Neural crest cell (in vitro differentiated cells): Measurements from ENCODE around the gene COLEC12. TPM values are rescaled to one million over a fixed set of nuclear protein-coding genes. Genes with fewer than 3 reads are reported as not detected.

Experiments used
- DNase-seq: peaks from one replicate; pipeline ENCODE4 v3.0.0; 2021; ENCODE audit warnings: low read depth, mixed read lengths, low spot score
- H3K27ac Mint-ChIP-seq: one replicate; pipeline ENCODE4 v1.8.0; 2021; ENCODE audit warnings: mild to moderate bottlenecking, mixed read lengths; ENCODE audit not compliant: unreplicated experiment
- H3K27me3 Mint-ChIP-seq: 2 replicates; pipeline ENCODE4 v1.8.0; 2021; ENCODE audit warnings: low read depth, mild to moderate bottlenecking, mixed read lengths
- H3K36me3 Mint-ChIP-seq: 2 replicates; pipeline ENCODE4 v1.8.0; 2021; ENCODE audit warnings: low read depth, mild to moderate bottlenecking, mixed read lengths
- H3K4me1 Mint-ChIP-seq: 2 replicates; pipeline ENCODE4 v1.8.0; 2021; ENCODE audit warnings: mixed read lengths
- H3K4me3 Mint-ChIP-seq: one replicate; pipeline ENCODE4 v1.8.0; 2021; ENCODE audit warnings: mild to moderate bottlenecking, mixed read lengths
- H3K9me3 Mint-ChIP-seq: 2 replicates; pipeline ENCODE4 v1.8.0; 2021; ENCODE audit warnings: mixed read lengths
- total RNA-seq: library from RNA; stranded (reverse); gene quantifications from 2 replicates; pipeline ENCODE4 v1.2.1, GENCODE V29; 2021
- TF ChIP-seq, protein P1 (sequence below): fragments of 200-600 bp; sonication (generic); conservative IDR thresholded peaks from 2 replicates; pipeline ENCODE4 v1.5.0; 2021; ENCODE audit warnings: antibody characterized with exemption, mild to moderate bottlenecking

COLEC12 gene
- total RNA-seq, 1 donor from 2014 or later = 1.7 TPM

DNA sequence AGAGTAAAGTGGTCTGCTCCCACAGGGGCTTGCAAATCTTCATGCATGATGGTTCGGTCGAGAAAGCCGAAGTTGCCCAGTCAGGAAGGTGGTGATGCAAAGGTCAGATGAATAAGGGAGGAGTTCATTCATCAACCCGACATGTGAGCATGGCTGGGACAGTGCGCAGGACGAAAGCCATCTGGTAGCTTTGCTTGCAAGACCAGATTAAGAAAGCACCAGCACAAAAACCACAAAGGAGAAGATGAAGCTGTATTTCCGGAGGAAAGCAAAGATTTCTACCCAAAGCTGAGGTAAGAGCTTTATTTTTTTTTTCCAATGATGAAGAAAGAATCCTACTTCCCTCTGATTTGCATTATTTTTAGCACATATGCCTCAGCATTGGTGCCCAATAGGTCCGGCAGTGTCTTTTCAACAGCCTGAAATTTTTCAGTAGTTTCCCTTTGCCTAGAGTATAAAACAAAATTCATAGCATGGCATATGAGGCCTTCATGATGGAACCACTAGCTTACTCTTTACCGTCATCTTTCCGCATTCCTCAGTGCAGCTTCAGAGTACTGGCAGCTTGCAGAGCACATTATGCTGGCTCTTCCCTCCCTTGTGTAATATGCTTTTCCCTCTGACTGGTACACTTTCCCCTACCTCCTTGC is 120.7 kb downstream of the COLEC12 start:
- no peaks in the 10 kb centered on the region for H3K36me3 Mint-ChIP-seq
- H3K27ac Mint-ChIP-seq = no peak overlapping the region
- TF ChIP-seq, protein P1, sequence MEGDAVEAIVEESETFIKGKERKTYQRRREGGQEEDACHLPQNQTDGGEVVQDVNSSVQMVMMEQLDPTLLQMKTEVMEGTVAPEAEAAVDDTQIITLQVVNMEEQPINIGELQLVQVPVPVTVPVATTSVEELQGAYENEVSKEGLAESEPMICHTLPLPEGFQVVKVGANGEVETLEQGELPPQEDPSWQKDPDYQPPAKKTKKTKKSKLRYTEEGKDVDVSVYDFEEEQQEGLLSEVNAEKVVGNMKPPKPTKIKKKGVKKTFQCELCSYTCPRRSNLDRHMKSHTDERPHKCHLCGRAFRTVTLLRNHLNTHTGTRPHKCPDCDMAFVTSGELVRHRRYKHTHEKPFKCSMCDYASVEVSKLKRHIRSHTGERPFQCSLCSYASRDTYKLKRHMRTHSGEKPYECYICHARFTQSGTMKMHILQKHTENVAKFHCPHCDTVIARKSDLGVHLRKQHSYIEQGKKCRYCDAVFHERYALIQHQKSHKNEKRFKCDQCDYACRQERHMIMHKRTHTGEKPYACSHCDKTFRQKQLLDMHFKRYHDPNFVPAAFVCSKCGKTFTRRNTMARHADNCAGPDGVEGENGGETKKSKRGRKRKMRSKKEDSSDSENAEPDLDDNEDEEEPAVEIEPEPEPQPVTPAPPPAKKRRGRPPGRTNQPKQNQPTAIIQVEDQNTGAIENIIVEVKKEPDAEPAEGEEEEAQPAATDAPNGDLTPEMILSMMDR = no peak
- H3K9me3 Mint-ChIP-seq = peaks cover 5% of the 10 kb centered on the region
- no peaks in the 10 kb centered on the region for H3K4me1 Mint-ChIP-seq
- H3K4me3 Mint-ChIP-seq = no peak overlapping the region
- DNase-seq = no peak
- no peaks in the 10 kb centered on the region for H3K27me3 Mint-ChIP-seq

DNA sequence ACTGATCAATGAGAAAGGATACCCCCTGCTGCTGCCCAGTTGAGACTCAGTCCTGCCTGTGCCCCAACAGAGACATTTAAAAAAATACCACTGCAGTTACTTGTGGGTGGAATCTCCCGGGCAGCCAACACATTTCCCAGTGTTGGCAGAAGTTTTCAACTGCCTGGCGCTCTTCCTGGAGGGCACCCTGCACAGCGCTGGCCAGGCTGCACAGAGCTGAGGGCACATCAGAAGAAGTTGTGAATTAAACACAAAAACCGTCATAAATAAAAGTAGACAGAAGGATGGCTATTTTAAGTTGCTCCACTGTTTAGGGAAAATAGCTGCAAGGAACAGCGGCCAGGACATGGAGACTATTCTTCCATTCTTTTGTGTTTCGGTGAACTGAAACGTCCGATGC is 122.4 kb downstream of the COLEC12 start:
- Mint-ChIP-seq H3K4me1 (no peaks in the 10 kb centered on the region), H3K36me3 (no peaks in the 10 kb centered on the region), H3K9me3 (no peaks in the 10 kb centered on the region), H3K4me3 (no peak overlapping the region), H3K27me3 (no peaks in the 10 kb centered on the region), H3K27ac (no peak overlapping the region)
- DNase-seq = no peak
- TF ChIP-seq, protein P1 = no peak

DNA sequence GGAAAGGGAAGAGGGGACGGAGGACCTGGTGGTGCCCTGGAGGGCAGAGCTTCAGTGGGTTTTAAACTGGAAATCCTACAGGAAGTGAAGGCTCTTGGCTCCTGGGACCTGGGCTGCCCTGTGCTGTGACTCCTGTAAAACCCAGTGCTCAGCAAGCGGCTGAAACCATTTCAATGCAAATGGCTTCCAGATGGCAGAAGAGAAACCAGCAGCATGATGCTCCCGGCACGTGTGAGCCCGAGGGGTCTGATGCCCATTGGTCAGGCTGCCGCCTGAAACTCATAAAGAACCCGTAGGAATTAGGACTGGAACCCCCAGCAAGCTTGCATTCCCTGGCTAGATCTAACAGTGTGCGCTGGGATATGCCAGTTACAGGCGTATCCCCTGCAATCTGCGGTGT is 123.4 kb downstream of the COLEC12 start:
- Mint-ChIP-seq H3K9me3 (no peaks in the 10 kb centered on the region), H3K36me3 (no peaks in the 10 kb centered on the region), H3K4me3 (no peak overlapping the region), H3K27ac (no peak overlapping the region), H3K27me3 (no peaks in the 10 kb centered on the region), H3K4me1 (no peaks in the 10 kb centered on the region)
- TF ChIP-seq, protein P1 = no peak
- DNase-seq = no peak

DNA sequence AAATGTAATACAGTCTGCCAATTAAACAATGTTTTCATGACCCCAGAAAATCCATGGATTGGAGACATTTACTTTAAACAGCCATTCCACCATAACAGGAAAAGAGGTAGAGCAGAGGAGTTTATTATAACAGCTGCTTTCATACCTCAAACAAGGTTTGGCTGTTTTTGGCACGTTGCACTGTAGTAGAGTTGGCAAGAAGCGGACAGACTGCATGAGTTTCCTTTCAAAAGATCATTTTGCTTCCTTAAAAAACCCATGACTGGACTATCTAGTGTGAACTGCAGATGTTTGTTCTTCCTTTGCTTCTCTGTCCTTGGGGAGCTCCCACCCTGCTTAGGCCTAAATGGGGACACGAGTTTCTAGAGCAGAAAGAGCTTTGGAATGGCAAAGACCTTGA is 124.2 kb downstream of the COLEC12 start:
- H3K27me3 Mint-ChIP-seq = no peaks in the 10 kb centered on the region
- TF ChIP-seq, protein P1 = no peak
- H3K27ac Mint-ChIP-seq = no peak overlapping the region
- DNase-seq = no peak
- H3K36me3 Mint-ChIP-seq = no peaks in the 10 kb centered on the region
- no peak overlapping the region for H3K4me3 Mint-ChIP-seq
- H3K4me1 Mint-ChIP-seq = peaks cover 8% of the 10 kb centered on the region
- H3K9me3 Mint-ChIP-seq = no peaks in the 10 kb centered on the region

DNA sequence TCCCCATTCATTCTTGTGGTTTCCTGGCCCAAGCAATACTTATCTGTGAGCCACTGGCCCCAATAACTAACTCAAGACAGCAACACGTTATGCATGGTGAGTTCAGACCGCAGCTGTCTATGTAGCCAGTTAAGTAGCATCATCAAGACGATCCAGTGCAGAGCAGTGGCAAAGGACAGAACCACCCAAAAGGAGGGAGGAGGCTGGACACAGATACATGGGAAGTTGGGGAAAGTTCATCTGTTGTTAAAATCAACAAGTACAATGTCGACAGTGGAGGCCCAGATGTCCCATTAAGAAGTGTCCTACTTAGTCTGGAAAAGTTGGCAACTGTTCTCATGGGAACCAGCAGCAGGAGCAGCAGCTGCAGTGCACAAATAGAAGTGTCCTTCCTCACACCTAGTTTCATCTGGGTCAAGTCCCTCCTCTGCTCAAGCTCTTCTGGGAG is 125.8 kb downstream of the COLEC12 start:
- Mint-ChIP-seq H3K27me3 (no peaks in the 10 kb centered on the region), H3K4me3 (no peak overlapping the region), H3K9me3 (no peaks in the 10 kb centered on the region), H3K4me1 (peaks cover 11% of the 10 kb centered on the region), H3K36me3 (no peaks in the 10 kb centered on the region), H3K27ac (no peak overlapping the region)
- no peak for DNase-seq
- TF ChIP-seq, protein P1 = no peak
